Activated T-helper 17 cell treated with anti-CD3 and anti-CD28 coated beads, Interleukin-2, amount 50 U/mL, for 72 hours (primary cell): ENCODE measurements around the gene TBC1D1. TPM values are rescaled to one million over a fixed set of nuclear protein-coding genes. Genes with fewer than 3 reads are reported as not detected.
A peak's percentile ranks its signal among the peaks of the same experiment; 100 is the strongest.
"Not testable (repeated sequence)": the region's sequence is repeated elsewhere in the genome, so short reads cannot be mapped to it uniquely, and the experiment has no call there.

Source experiments
- ATAC-seq: fragments of 150-1000 bp; cut with Tn5 transposase; replicated peaks from 2 replicates; pipeline ENCODE4 v1.10.0; 2021; ENCODE audit warnings: mild to moderate bottlenecking, moderate library complexity
- H3K27ac Mint-ChIP-seq: one replicate; pipeline ENCODE4 v1.8.0; 2022; ENCODE audit warnings: mixed read lengths
- H3K27me3 Mint-ChIP-seq: one replicate; pipeline ENCODE4 v1.8.0; 2022; ENCODE audit warnings: mixed read lengths
- H3K36me3 Mint-ChIP-seq: one replicate; pipeline ENCODE4 v1.8.0; 2022; ENCODE audit warnings: low read depth, mild to moderate bottlenecking, mixed read lengths
- H3K4me1 Mint-ChIP-seq: one replicate; pipeline ENCODE4 v1.8.0; 2022; ENCODE audit warnings: mixed read lengths
- H3K4me3 Mint-ChIP-seq: one replicate; pipeline ENCODE4 v1.8.0; 2022; ENCODE audit warnings: mild to moderate bottlenecking, mixed read lengths
- H3K9me3 Mint-ChIP-seq: one replicate; pipeline ENCODE4 v1.8.0; 2022; ENCODE audit warnings: mixed read lengths
- total RNA-seq, 2 donors: library from RNA; stranded (reverse); gene quantifications; one replicate each; pipeline ENCODE4 v1.2.3, GENCODE V29; 2022

TBC1D1 gene
- total RNA-seq, 2 donors from 2014 or later, result 29.9 to 39.0 TPM

GRCh38 chr4:37923089-37923488 is 32.2 kb downstream of the TBC1D1 start:
- H3K36me3 Mint-ChIP-seq, H3K27me3 Mint-ChIP-seq, H3K27ac Mint-ChIP-seq, H3K9me3 Mint-ChIP-seq, H3K4me3 Mint-ChIP-seq, ATAC-seq: not testable (repeated sequence)
- H3K4me1 Mint-ChIP-seq, result peaks cover 25% of the 10 kb centered on the region

GRCh38 chr4:37924946-37925345 is 34.1 kb downstream of the TBC1D1 start:
- peaks cover 6% of the 10 kb centered on the region for H3K36me3 Mint-ChIP-seq
- H3K4me3 Mint-ChIP-seq, result no peak overlapping the region
- H3K27me3 Mint-ChIP-seq, result no peaks in the 10 kb centered on the region
- no peak for ATAC-seq
- no peak overlapping the region for H3K27ac Mint-ChIP-seq
- no peaks in the 10 kb centered on the region for H3K9me3 Mint-ChIP-seq
- H3K4me1 Mint-ChIP-seq, result peaks cover 40% of the 10 kb centered on the region

GRCh38 chr4:37927434-37927833 is 36.5 kb downstream of the TBC1D1 start:
- Mint-ChIP-seq H3K9me3 (no peaks in the 10 kb centered on the region), H3K36me3 (peaks cover 7% of the 10 kb centered on the region), H3K27me3 (no peaks in the 10 kb centered on the region), H3K27ac (no peak overlapping the region), H3K4me3 (no peak overlapping the region), H3K4me1 (peaks cover 33% of the 10 kb centered on the region)
- ATAC-seq, result no peak

- Mint-ChIP-seq H3K9me3 (peaks cover 3% of the 10 kb centered on the region), H3K36me3 (peaks cover 11% of the 10 kb centered on the region), H3K4me3 (peak overlapping the region; percentile 41), H3K4me1 (peaks cover 33% of the 10 kb centered on the region), H3K27ac (peak overlapping the region; percentile 8), H3K27me3 (no peaks in the 10 kb centered on the region)
- peak; percentile 71 for ATAC-seq
These were observed 37.8 kb downstream of the TBC1D1 start for GRCh38 chr4:37928426-37929416.

- Mint-ChIP-seq H3K9me3 (peaks cover 3% of the 10 kb centered on the region), H3K36me3 (peaks cover 18% of the 10 kb centered on the region), H3K27me3 (no peaks in the 10 kb centered on the region), H3K27ac (no peak overlapping the region), H3K4me3 (no peak overlapping the region), H3K4me1 (peaks cover 15% of the 10 kb centered on the region)
- ATAC-seq, result no peak
These were observed 43.2 kb downstream of the TBC1D1 start for GRCh38 chr4:37934096-37934495.

- Mint-ChIP-seq H3K27me3 (no peaks in the 10 kb centered on the region), H3K4me1 (peaks cover 10% of the 10 kb centered on the region), H3K9me3 (peaks cover 3% of the 10 kb centered on the region), H3K4me3 (no peak overlapping the region), H3K36me3 (peaks cover 16% of the 10 kb centered on the region), H3K27ac (no peak overlapping the region)
- ATAC-seq, result no peak
These were observed 43.7 kb downstream of the TBC1D1 start for GRCh38 chr4:37934609-37935008.

GRCh38 chr4:37935026-37935425 is 44.1 kb downstream of the TBC1D1 start:
- peaks cover 6% of the 10 kb centered on the region for H3K4me1 Mint-ChIP-seq
- ATAC-seq, result no peak
- H3K9me3 Mint-ChIP-seq, result peaks cover 3% of the 10 kb centered on the region
- no peaks in the 10 kb centered on the region for H3K27me3 Mint-ChIP-seq
- peaks cover 12% of the 10 kb centered on the region for H3K36me3 Mint-ChIP-seq
- H3K4me3 Mint-ChIP-seq, result no peak overlapping the region
- H3K27ac Mint-ChIP-seq, result no peak overlapping the region

- H3K4me1 Mint-ChIP-seq, result peaks cover 9% of the 10 kb centered on the region
- ATAC-seq, result no peak
These were observed 46.1 kb downstream of the TBC1D1 start for GRCh38 chr4:37936889-37937498.

GRCh38 chr4:37938208-37938607 is 47.3 kb downstream of the TBC1D1 start:
- Mint-ChIP-seq H3K4me1 (peaks cover 9% of the 10 kb centered on the region), H3K27me3 (no peaks in the 10 kb centered on the region), H3K27ac (no peak overlapping the region), H3K4me3 (no peak overlapping the region), H3K36me3 (peaks cover 11% of the 10 kb centered on the region), H3K9me3 (peaks cover 7% of the 10 kb centered on the region)
- no peak for ATAC-seq

More at GRCh38 chr4:37936889-37937498, 46.1 kb downstream of the TBC1D1 start:
- Mint-ChIP-seq H3K27me3 (no peaks in the 10 kb centered on the region), H3K4me3 (no peak overlapping the region), H3K36me3 (peaks cover 11% of the 10 kb centered on the region), H3K9me3 (peaks cover 7% of the 10 kb centered on the region), H3K27ac (no peak overlapping the region)

- Mint-ChIP-seq H3K9me3 (no peaks in the 10 kb centered on the region), H3K36me3 (peaks cover 1% of the 10 kb centered on the region), H3K27me3 (no peaks in the 10 kb centered on the region), H3K4me3 (no peak overlapping the region), H3K27ac (no peak overlapping the region), H3K4me1 (peaks cover 8% of the 10 kb centered on the region)
- ATAC-seq, result no peak
These were observed 55.8 kb downstream of the TBC1D1 start for GRCh38 chr4:37946503-37947179.

GRCh38 chr4:37948542-37948941 is 57.7 kb downstream of the TBC1D1 start:
- Mint-ChIP-seq H3K9me3 (no peaks in the 10 kb centered on the region), H3K4me3 (no peak overlapping the region), H3K27ac (no peak overlapping the region), H3K36me3 (peaks cover 11% of the 10 kb centered on the region), H3K27me3 (no peaks in the 10 kb centered on the region), H3K4me1 (peaks cover 8% of the 10 kb centered on the region)
- ATAC-seq, result no peak

GRCh38 chr4:37949636-37950426 is 58.9 kb downstream of the TBC1D1 start:
- Mint-ChIP-seq H3K4me3 (no peak overlapping the region), H3K27ac (no peak overlapping the region), H3K9me3 (peaks cover 5% of the 10 kb centered on the region), H3K4me1 (peaks cover 16% of the 10 kb centered on the region), H3K27me3 (no peaks in the 10 kb centered on the region), H3K36me3 (peaks cover 11% of the 10 kb centered on the region)
- ATAC-seq, result no peak

GRCh38 chr4:37951461-37952352 is 60.8 kb downstream of the TBC1D1 start:
- Mint-ChIP-seq H3K9me3 (peaks cover 5% of the 10 kb centered on the region), H3K4me1 (peaks cover 8% of the 10 kb centered on the region), H3K4me3 (no peak overlapping the region), H3K27ac (no peak overlapping the region), H3K36me3 (peaks cover 11% of the 10 kb centered on the region), H3K27me3 (no peaks in the 10 kb centered on the region)
- ATAC-seq, result no peak
